Raji (cell line): ENCODE data around the gene KPNB1.

ENCODE experiments used
- POLR2A ChIP-seq: IDR thresholded peaks from 2 replicates; pipeline ENCODE4 v1.6.1; 2011; ENCODE audit warnings: low read depth, low read length, control low read depth; ENCODE audit not compliant: insufficient read depth

KPNB1 gene

GRCh38 chr17:47629826-47630225 lies 19.9 kb upstream of the KPNB1 start:
- no peak for TF ChIP-seq POLR2A

DNA sequence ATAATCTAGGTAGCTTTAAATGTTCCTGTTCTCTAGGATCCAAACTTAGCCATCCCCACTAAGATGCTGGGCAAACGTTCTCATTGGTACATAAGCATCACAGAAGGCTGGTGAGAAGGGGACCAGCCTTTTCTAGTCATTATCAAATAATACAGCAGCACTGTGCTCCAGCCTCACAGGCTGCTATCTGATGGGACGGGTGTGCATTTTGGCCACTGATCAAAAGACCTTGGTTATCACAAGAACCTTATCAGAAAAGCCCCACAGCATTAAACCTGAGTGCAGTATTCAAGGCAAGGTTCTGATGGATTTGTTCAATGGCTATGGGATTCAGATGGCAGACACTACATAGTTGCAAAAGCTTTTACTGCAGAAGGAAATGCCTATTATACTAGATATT lies 19.1 kb upstream of the KPNB1 start:
- no peak for TF ChIP-seq POLR2A

DNA sequence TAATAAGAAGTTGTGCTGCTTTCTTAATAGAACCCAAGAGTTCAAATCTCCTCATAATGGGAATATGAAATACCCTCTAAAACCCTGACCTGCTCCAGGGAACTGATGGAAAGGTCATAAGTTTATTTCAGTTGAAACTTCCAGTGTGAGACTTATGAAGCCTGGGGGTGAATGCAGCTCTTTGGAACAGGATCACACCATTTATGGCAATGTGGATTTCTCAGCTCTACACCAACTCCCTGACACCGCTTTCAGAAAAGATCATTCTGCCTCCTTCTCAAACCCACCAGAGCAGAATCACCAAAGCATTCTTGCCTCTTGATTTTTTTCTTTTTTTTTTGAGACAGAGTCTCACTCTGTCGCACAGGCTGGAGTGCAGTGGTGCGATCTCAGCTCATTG lies 16.7 kb upstream of the KPNB1 start:
- no peak for TF ChIP-seq POLR2A

DNA sequence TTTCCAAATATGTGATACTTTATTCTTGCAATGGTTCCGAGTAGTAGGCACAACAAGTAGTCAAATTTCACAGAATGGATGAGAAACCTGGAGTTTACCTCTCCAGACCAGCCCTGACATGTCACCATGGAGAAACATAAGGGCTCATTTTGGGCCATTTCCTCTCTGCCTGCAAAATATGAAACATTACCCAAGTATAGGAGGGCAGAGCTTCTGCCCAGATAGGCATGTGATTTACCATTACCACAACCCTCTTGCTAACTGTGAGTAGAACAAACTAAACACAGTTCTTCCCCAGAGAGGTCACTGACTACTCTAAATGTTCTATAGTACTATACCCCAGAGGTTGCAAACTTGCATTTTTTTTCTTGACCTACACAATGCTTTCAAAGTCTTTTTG lies 15.7 kb upstream of the KPNB1 start:
- TF ChIP-seq POLR2A, result no peak

DNA sequence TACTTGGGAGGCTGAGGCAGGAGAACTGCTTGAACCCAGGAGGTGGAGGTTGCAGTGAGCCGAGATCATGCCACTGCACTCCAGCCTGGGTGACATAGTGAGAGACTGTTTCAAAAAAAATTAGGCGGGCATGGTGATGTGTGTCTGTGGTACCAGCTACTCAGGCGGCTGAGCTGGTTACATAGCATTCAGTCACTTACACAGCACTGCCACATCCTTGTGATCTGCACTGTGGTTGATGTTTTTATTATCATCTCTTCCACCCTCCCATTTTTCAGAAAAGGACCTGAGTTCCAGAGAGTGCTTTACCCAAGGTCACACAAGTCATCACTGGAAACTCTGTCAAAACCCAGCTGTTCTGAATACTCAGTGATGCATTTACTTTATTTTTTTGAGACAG lies 14.8 kb upstream of the KPNB1 start:
- no peak for TF ChIP-seq POLR2A

- no peak for TF ChIP-seq POLR2A
Measured at GRCh38 chr17:47635734-47636133, 14.0 kb upstream of the KPNB1 start.

- no peak for TF ChIP-seq POLR2A
Measured at GRCh38 chr17:47636273-47637030, 13.3 kb upstream of the KPNB1 start.

- TF ChIP-seq POLR2A, result no peak
Measured at GRCh38 chr17:47638903-47639302, 10.8 kb upstream of the KPNB1 start.

DNA sequence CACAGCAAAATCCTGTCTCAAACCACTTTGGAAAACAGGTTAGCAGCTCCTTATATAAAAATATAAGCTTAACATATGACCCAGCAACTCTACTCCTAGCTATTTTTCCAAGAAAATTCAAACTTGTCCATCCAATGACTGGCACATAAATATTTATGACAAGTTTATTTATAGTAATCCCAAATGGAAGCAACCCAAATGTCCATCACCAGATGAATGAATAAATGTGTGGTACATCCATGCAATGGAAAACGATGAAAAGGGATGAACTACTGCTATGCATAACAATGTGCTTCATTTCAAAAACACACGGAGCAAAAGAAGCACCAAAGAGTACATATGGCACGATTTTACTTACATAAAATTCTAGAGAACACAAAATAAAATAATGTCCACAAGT lies 9.6 kb upstream of the KPNB1 start:
- TF ChIP-seq POLR2A, result no peak

GRCh38 chr17:47641202-47641601 lies 8.5 kb upstream of the KPNB1 start:
- TF ChIP-seq POLR2A, result no peak

DNA sequence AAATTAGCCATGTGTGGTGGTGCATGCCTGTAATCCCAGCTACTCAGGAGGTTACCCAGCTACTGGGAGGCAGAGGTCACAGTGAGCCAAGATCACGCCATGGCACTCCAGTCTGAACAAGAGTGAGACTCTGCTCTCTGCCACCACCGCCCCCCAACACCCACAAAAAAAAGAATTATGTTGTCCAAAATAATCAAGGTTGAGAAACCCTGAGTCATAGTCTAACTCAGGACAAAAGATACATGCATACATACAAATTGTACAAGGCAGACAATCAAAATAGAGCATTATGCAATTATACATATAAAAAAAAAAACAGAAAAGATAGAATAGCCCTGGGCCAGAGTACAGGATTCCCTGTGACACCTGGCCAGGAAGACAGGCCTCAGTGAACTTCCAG lies 6.6 kb upstream of the KPNB1 start:
- TF ChIP-seq POLR2A, result no peak

GRCh38 chr17:47644324-47644723 lies 5.4 kb upstream of the KPNB1 start:
- no peak for TF ChIP-seq POLR2A

DNA sequence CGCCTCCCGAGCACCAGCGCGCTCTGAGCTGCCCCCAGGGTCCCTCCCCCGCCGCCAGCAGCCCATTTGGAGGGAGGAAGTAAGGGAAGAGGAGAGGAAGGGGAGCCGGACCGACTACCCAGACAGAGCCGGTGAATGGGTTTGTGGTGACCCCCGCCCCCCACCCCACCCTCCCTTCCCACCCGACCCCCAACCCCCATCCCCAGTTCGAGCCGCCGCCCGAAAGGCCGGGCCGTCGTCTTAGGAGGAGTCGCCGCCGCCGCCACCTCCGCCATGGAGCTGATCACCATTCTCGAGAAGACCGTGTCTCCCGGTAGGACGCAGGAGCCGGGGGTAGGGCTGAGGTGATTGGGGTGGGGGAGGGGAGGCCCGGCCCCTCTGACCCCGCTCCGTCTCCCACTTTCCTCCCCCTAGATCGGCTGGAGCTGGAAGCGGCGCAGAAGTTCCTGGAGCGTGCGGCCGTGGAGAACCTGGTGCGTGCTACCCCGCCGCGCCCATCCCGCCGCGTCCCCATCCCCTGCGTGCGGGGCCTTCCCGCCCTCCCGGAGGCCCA lies 329 bp downstream of the KPNB1 start:
- no peak for TF ChIP-seq POLR2A

DNA sequence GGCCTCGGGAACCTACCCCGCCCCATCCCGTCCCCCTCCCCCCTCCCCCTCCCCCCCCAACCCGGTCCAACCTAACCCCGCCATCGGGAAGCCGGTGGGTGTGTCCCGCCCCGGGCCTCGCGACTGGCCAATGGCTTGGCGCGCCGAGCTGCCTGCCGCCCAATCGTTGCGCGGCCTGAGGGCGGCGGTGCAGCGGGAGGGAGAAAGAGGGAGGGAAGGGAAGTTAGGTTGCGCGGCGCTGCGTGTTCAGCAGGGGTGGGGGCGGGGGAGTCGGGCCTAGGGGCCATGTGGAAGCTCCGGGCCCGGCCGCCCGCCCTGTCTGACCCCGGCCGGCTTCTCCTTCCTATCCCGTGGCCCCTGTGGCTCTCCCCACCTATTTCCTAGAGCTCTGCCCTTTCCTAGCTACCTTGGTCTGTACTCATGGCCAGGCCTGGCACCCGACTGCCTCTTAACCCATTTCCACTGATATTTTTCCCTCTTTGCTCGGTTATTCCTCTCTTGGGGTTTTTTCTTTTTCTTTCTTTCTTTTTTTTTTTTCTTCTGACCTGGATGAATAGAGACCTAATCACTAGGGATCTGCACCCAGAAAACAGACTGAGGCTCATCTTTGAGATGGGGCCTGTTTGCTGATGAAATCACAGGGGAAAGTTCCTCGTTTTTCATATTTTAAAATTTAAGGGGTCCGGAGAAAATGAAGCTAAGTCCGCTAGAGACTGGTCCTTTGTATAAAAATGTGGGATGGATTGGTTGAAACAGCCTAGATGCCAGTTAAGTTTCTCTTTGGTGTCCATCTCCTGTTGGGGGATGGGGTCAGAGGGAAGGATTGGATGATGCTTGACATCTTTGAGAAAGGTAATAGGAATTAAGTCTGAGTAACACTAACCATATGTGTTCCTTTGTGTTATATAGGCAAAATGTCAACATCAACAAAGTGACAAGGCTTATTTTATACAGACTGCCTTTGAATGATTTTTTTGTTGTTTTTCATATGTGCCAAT lies 1.1 kb downstream of the KPNB1 start:
- peak; percentile 41 for TF ChIP-seq POLR2A

DNA sequence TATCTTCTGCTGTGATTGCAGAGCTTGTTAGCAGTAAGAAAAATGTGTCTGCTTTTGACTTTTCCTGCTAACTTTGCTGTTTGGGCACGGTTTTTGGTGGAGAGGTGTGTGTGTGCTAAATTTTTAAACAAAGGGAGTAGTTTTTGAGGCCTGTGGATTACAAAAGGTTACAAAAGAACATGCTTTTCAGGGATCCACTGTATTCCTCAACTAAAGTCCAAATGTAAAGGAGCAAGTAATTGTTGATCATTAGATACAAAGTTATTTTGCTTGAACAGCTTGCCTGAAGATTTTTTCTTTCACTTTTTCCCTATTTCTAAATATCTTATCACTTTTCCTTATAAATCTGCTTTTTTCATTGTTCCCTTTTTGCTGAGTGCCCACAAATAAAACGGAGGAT lies 2.0 kb downstream of the KPNB1 start:
- no peak for TF ChIP-seq POLR2A

GRCh38 chr17:47652570-47652969 lies 2.9 kb downstream of the KPNB1 start:
- TF ChIP-seq POLR2A, result no peak
